Measurements from ENCODE around the gene KBTBD2. TPM values are rescaled to one million over a fixed set of nuclear protein-coding genes. Genes with fewer than 3 reads are reported as not detected.
"Not testable (repeated sequence)": the region's sequence is repeated elsewhere in the genome, so short reads cannot be mapped to it uniquely, and the experiment has no call there.

The KBTBD2 gene
- total RNA-seq: 10 to 100 TPM; 35.7 to 49.5 TPM

DNA sequence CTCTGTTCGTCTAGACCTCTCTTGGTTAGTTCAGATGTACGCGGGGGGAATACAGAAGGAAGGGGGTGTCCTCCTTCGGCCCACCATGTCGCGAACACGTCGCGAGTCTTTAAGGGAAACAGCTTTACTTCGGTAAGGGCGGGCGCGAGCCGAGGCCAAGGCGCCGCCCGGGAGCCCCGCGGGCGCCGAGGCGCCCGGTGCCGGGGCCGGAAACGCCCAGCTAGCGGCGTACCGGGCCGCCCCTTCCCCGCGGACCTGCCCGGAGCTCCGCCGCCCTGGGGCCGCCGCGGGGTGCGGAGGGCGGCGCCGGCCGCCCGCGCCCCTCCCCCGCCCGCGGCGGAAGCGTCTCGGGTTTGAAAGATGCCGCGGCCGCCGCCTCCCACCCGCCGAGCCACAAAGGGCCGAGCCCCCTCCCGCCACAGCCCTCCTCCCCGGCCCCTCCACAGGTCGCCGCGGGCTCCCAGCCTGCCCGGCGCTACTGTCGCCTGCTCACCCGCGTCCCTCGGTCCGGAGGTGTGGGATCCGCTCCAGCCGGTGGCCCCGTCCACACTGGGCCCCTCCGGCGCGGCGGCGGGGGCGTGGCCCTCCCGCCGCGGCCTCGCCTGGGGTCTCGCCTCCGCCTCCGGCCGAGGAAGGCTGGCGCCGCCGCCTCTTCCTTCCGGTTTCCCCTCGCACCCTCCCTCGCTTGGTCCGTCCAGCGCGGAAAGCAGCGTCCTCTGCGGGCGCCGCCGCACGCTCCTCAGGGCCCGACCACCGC is at the start of gene KBTBD2:
Gene KBTBD2, minus strand, starts transcription at position 718 of the 757 bp plus-strand sequence. CDS start 12,156 bp downstream, outside the sequence.
- peak; percentile 71 for ATAC-seq
- peak within 1 kb of the TSS; percentile 99 for H3K27ac Mint-ChIP-seq
- H3K36me3 Mint-ChIP-seq: peaks cover 17 to 23% of the 10 kb centered on the region in 2 donors
- peaks cover 0 to 5% of the 10 kb centered on the region in 2 donors for H3K9me3 Mint-ChIP-seq
- peak; percentile 76 to 88 for DNase-seq (ENCODE audit: low spot score in 2 of 2)

DNA sequence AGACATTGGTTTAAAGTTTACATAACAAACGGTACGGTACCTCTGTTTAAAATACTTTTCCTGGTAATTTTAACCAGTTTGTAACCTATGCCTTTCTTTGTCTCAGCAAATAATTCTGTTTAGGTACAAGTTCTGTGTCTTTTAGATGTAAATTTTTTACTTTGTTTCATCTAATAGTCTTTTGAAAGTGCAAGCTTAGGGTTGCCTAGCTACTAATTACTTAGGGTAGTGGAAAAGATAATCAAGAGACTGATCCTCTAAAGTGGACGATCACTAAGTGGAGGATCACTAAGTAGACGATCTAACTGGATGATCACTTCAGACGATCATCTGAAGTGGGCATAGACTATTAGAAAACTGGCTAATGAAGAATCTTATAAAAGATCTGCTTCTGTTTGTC is 49.6 kb upstream of the KBTBD2 start:
- Mint-ChIP-seq H3K27ac (no peak overlapping the region), H3K9me3 (no peaks in the 10 kb centered on the region), H3K36me3 (peaks cover 9 to 21% of the 10 kb centered on the region in 2 donors)
- no peak for ATAC-seq
- DNase-seq (ENCODE audit: low spot score in 2 of 2): no peak

DNA sequence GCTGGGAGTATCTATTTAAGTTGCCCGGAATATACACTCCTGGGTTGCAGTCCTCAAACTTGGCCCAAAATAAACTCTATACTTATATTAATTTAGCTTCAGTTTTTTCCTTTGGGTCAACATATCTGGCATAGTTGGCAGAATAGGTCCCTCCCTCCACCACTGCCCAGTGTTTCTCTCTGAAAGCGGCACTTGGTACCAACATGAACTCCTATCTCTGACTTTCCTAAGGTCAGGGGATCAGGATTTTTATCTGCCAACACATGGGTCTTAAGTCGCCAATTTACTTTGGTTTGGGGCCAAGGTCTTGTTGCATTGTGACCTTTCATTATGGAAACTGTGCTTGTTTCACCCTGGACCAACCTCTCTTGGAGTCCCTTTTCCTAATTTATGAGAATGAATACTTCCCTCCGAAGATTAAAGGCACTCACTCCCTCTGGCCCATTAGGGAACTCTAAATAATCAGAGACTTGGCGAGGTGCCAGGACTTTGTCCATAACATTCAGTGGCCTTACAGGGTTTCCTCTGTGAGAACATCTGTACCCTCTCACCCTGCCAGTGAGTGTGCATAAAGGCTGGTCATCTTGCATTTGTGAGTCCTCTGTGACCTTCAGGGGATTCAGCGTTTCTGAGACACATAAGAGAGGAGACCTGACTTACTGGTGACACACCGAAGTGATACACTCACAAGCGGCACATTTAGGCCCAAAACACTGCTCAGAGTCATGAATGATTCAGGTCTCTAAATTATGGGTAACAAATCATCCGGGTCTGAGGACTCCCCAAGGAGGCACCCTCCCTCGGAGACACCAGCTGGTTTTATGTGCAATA is 46.0 kb upstream of the KBTBD2 start:
- DNase-seq (ENCODE audit: low spot score in 2 of 2) (no peak), ATAC-seq (no peak)
- Mint-ChIP-seq H3K36me3 (peaks cover 9 to 21% of the 10 kb centered on the region in 2 donors), H3K27ac (no peak overlapping the region), H3K9me3 (no peaks in the 10 kb centered on the region)

DNA sequence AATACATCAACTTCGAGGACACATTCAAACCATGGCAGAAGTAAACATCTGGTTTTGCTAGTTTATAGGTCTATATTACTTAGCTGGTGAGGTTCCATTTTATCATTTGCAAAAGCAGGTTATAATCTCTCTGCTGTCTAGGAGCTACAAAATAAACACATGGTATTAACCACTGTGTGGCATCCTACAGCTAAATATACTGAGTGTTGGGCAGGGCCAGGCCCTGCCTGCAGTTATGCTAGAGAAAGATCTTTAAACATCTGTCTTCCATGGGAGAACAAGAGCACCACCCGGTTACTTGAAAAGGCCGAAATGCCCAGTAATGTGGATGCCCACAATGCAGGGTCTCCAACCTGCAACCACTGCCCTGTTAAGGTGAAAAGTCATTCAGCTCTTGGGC is 45.1 kb upstream of the KBTBD2 start:
- no peaks in the 10 kb centered on the region for H3K9me3 Mint-ChIP-seq
- H3K36me3 Mint-ChIP-seq: peaks cover under 1 to 16% of the 10 kb centered on the region in 2 donors

DNA sequence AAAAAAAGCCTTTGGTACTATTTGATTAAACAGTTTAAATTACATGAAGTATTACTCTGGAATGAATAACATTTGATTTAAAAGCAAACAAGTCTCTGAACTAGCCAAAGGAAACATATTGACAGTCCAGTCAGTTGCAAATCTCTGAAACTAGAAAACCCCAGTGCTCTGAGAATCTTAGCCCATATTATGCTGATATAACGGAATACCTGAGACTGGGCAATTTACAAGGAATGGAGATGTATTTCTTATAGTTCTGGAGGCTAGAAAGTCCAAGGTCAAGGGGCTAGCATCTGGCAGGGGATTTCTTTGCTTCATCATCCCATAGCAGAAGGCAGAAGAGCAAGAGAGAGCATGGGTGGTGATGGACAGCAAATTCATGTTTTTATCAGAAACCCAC is 44.0 kb upstream of the KBTBD2 start:
- DNase-seq (ENCODE audit: low spot score in 2 of 2): no peak
- H3K27ac Mint-ChIP-seq: no peak overlapping the region
- H3K9me3 Mint-ChIP-seq: no peaks in the 10 kb centered on the region
- peaks cover 0 to 7% of the 10 kb centered on the region in 2 donors for H3K36me3 Mint-ChIP-seq
- no peak for ATAC-seq

More for the DNA sequence above, 45.1 kb upstream of the KBTBD2 start:
- DNase-seq (ENCODE audit: low spot score in 2 of 2) (no peak), ATAC-seq (no peak)
- no peak overlapping the region for H3K27ac Mint-ChIP-seq

DNA sequence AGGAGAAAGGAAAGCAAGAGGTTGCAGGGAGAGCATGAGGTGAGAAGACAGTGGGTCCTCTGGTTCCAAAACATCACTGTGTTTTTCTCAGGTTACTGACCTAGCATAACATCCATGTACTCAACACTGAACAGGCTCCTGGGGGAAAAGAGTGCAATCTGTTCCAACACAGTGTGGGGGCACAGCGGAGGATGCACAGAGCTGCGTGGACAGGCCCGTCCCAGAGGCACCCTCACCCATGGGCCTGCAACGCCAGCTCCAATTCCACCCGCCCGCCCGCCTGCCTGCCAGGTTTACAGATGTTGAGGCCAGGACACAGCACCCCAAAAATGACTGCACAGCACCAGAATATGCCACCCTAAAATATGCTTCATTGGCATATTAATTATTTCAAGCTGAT is 38.8 kb upstream of the KBTBD2 start:
- Mint-ChIP-seq H3K9me3 (no peaks in the 10 kb centered on the region), H3K27ac (no peak overlapping the region), H3K36me3 (peaks cover 0 to 4% of the 10 kb centered on the region in 2 donors)
- DNase-seq (ENCODE audit: low spot score in 2 of 2) (no peak), ATAC-seq (no peak)

DNA sequence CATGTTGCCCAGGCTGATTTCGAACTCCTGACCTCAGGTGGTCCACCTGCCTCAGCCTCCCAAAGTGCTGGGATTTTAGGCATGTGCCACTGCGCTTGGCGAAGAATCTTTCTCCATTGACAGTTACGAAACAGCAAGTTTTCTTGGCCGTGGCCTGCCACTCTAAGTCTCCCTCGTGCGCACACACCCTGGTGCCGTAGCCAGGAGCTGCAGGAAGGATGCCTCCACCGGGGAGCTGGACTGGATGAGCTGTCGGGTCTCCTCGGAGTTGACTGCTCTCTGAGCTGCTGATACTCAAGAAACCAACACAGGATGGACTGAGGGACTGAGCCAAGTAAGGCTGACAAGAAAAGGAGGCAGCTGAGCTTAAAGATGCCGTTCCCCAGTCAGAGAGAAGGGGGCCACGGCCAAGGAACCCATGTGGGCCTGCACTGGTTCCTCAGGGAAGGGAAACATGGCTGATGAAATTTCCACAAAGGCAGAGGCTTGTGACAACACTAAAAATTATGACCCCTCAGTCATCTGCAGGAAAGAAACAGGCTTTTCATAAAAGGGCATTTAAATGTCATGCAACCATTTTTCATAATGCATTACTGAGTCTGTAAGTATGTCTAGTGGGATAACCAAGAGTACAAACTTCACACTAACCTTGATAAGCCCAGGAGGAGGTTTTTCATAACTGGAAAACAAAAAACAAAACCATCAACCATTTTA is 38.0 kb upstream of the KBTBD2 start:
- no peak for ATAC-seq
- DNase-seq (ENCODE audit: low spot score in 2 of 2): no peak
- Mint-ChIP-seq H3K27ac (no peak overlapping the region), H3K36me3 (peaks cover 0 to 4% of the 10 kb centered on the region in 2 donors), H3K9me3 (no peaks in the 10 kb centered on the region)

DNA sequence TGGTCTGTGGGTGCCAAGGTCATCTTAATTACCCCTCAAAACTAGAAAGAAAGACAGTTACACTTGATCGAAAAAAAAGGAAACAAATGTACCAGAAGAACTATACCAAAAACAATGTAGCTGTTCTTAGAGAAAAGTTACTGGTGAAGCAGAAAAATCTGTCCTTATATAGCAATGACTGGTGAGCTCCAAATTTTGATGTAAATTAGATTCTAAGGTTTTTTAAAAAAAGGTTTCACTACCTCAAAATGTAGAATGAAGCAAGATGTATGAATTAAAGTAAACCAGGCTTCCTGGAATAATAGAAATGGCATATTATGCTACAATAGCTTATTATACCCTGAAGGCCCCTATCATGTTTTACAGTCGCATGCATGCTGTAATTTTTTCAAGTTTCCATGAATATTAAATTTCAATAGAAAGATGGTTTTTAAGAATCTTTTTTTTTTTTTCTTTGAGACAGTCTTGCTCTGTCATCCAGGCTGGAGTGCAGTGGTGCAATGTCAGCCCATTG is 37.3 kb upstream of the KBTBD2 start:
- Mint-ChIP-seq H3K36me3 (peaks cover 0 to 4% of the 10 kb centered on the region in 2 donors), H3K27ac (no peak overlapping the region), H3K9me3 (no peaks in the 10 kb centered on the region)
- ATAC-seq: no peak
- DNase-seq (ENCODE audit: low spot score in 2 of 2): no peak

DNA sequence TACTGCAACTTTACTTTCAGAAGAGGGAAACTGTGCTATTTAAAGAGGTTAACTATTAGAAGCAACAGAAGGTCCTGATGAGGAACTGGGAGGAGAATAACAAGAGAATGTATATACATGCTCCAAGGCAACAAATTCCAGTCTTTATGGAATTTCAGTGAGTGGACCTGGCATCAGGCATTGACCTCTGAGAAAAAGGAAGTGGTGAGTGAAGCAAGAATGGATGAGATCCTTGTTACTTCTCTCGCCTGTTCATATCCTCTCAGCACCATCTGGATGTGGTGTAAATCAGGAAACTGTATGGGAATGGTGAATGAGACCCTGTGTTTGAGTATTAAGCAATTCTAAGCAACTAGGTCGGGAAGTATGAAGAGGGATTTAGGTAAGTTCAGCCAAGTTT is 30.3 kb upstream of the KBTBD2 start:
- DNase-seq (ENCODE audit: low spot score in 2 of 2) (no peak), ATAC-seq (no peak)
- Mint-ChIP-seq H3K27ac (no peak overlapping the region), H3K36me3 (peaks cover 4 to 5% of the 10 kb centered on the region in 2 donors), H3K9me3 (no peaks in the 10 kb centered on the region)

DNA sequence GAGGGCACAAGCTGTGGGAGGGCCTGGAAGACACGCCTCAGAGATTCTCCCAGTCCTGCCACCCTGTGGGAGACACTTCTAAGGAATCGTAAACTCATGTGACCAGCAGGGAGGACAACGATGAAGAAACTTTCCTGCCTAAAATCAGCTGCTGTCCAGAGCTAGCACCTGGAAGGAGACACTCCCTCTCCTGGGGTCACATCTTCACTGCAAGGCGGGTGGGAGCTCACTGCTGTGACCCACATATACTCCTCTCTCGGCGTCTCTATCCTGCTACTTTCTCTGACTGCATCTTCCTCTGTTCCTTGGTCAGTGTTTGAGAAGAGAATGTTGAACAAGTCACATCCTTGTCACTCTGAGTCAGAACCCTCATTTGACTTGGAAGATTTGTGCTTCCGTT is 25.4 kb upstream of the KBTBD2 start:
- H3K9me3 Mint-ChIP-seq; ATAC-seq; H3K27ac Mint-ChIP-seq; H3K36me3 Mint-ChIP-seq; DNase-seq (ENCODE audit: low spot score in 2 of 2): not testable (repeated sequence)

DNA sequence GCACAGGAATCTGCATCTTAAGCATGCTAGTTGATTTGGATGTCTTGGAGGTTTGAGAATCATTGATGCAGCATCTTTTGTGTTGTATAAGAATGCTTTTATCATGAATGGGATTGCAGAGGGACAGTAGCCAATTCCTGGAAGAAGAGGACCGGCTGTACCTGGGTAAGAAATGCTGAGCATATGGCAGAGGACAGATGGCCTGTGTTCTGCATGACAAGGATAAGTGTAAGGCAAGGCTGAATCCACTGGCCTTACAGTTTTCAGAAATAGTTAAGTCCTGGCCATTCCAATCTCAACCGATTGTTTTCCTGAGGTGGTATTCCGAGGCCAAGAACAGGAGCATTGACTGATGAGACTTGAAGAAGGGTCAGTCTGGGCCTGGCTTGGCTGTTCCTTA is 24.4 kb upstream of the KBTBD2 start:
- Mint-ChIP-seq H3K27ac (no peak overlapping the region), H3K9me3 (no peaks in the 10 kb centered on the region), H3K36me3 (peaks cover 0 to 5% of the 10 kb centered on the region in 2 donors)
- ATAC-seq (no peak), DNase-seq (ENCODE audit: low spot score in 2 of 2) (no peak)

DNA sequence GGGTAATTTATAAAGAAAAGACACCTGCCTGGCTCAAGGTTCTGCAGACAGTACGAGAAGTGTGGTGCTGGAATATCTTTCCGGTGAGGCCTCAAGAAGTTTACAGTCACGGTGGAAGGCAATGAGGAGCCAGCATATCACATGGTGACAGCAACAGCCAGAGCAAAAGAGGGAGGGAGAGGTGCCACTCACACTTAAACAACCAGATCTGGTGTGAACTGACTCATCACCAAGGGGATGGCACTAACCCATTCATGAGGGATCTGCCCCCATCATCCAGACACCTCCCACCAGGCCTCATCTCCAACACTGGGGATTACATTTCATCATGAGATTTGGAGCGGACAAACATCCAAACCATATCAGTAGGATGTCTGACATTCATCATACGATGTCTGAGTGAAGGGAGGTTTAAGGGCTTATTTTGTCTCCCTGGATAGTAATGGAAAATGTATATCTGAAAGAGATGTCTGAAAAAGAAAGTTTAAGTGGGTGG is 23.5 kb upstream of the KBTBD2 start:
- H3K36me3 Mint-ChIP-seq: peaks cover 0 to 5% of the 10 kb centered on the region in 2 donors
- no peaks in the 10 kb centered on the region for H3K9me3 Mint-ChIP-seq
- DNase-seq (ENCODE audit: low spot score in 2 of 2) (no peak), ATAC-seq (peak; percentile 39 to 65)
- H3K27ac Mint-ChIP-seq: peak overlapping the region in 1 of 2 donors; percentile 32

DNA sequence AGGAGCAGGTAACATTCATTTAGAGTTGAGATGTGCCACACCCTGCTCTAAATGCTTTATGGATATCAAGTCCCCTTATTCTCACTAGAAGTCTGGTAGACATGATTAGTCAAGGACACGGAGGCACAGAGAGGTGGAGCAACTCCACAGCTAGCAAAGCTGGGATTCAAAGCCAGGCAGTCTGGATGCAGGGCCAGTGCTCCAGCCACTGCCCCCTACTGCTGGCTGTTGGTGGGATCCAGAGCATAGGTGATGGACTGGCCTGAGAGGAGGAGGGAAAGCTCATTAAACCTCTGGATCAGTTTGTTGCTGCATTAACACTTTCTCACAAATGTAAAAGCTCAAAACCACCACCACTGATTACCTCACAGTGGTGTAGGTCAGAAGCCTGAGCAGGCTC is 22.6 kb upstream of the KBTBD2 start:
- Mint-ChIP-seq H3K9me3 (no peaks in the 10 kb centered on the region), H3K27ac (peak overlapping the region in 1 of 2 donors; percentile 25), H3K36me3 (peaks cover 0 to 5% of the 10 kb centered on the region in 2 donors)
- no peak for DNase-seq (ENCODE audit: low spot score in 2 of 2)
- no peak for ATAC-seq

DNA sequence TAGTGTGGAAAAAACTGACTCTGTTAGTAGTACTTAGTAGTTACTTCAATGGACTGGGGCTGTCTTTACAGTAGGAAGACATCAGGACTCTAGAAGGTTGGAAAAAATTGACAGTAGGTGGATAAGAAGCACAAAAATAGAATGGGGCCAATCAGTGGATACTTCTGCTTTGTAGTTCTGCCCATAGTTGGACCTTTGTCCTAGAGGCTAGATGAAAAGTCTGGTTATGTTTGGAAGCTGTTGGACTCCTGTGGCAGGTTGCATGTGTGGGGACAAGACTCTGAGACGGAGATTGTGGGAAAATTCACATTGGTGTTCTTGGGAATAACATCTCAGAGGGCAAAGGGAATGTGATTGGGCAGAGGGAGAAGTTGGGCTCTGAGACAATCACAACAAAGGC is 18.6 kb upstream of the KBTBD2 start:
- Mint-ChIP-seq H3K27ac (no peak overlapping the region), H3K36me3 (no peaks in the 10 kb centered on the region), H3K9me3 (no peaks in the 10 kb centered on the region)
- no peak for DNase-seq (ENCODE audit: low spot score in 2 of 2)
- ATAC-seq: no peak

DNA sequence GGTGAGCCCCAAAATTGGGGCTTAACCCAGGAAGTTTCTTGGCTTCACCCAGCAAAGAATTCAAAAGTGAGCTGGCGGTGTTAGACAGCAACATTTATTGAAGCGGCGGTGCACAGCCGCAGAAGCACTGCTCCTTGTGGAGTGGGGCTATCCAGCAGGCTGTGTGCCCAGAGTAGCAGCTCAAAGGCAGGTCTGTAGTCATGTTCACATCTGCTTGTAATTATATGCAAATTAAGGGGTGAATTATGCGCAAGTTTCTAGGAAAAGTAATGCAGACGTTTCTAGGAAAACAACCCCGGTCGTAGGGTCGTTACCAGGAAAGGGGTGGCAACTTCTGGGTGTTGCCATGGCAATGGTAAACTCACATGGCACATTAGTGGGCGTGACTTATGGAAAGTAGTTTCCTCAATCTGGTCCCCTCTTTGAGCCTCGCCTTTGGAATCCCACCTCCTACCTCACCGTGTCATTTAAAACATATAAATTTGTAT is 13.7 kb upstream of the KBTBD2 start:
- DNase-seq (ENCODE audit: low spot score in 2 of 2) (peak; percentile 66 to 75), ATAC-seq (peak; percentile 93 to 94)
- no peaks in the 10 kb centered on the region for H3K36me3 Mint-ChIP-seq
- H3K27ac Mint-ChIP-seq: peak overlapping the region; percentile 90 to 95
- peaks cover 0 to 4% of the 10 kb centered on the region in 2 donors for H3K9me3 Mint-ChIP-seq

DNA sequence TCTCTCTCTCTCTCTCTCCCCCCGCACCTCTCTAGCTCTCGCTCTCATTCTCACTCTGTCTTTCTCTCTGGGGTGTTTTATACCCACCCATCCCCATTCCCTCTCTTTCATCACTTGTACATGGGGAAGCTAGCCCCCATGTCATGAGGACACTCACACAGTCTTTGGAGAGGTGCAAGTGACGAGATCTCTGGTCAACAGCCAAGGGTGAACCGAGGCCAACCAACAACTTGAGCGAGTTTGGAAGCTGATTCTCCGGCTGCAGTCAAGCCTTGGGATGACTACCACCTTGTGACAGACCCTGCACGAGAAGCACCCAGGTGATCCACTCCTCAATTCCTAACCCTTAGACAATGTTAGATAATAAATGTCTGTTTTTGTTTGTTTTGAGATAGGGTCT is 10.1 kb upstream of the KBTBD2 start:
- ATAC-seq: no peak
- no peak for DNase-seq (ENCODE audit: low spot score in 2 of 2)
- H3K27ac Mint-ChIP-seq: no peak overlapping the region
- H3K36me3 Mint-ChIP-seq: no peaks in the 10 kb centered on the region
- H3K9me3 Mint-ChIP-seq: peaks cover 0 to 4% of the 10 kb centered on the region in 2 donors
